ENCODE results near the gene TMEM98.
"Not testable (repeated sequence)": the region's sequence is repeated elsewhere in the genome, so short reads cannot be mapped to it uniquely, and the experiment has no call there.

The TMEM98 gene

DNA sequence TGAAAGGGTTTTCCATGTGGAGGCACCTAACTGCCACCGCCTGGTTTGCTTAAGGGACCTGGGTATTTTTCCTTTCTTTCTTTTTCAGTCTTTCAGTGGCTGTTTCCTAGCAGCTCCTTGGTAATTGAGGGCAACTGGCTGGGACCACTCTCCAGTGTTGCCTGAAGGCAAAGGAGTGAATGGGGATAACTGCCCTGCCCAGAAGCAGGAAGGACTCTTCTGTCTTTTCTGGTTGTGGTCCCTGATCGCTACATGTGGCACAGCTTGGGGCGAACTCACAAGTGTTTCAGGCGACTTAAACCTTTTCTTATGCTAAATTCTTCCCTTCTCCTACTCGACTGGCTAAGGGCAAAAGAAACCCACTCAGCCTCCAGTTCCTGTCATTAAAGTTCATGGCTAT lies 10.1 kb upstream of the TMEM98 start:
- no peak overlapping the region for H3K9ac ChIP-seq (ENCODE audit: low read depth, low read length, poor library complexity, severe bottlenecking)
- H3K4me2 ChIP-seq (ENCODE audit: low read depth, low read length, poor library complexity, severe bottlenecking): no peak overlapping the region
- no peak for TF ChIP-seq EZH2phosphoT487 (IDR thresholded peaks at IDR 0.05; ENCODE audit: borderline replicate concordance)
- TF ChIP-seq, protein P1, sequence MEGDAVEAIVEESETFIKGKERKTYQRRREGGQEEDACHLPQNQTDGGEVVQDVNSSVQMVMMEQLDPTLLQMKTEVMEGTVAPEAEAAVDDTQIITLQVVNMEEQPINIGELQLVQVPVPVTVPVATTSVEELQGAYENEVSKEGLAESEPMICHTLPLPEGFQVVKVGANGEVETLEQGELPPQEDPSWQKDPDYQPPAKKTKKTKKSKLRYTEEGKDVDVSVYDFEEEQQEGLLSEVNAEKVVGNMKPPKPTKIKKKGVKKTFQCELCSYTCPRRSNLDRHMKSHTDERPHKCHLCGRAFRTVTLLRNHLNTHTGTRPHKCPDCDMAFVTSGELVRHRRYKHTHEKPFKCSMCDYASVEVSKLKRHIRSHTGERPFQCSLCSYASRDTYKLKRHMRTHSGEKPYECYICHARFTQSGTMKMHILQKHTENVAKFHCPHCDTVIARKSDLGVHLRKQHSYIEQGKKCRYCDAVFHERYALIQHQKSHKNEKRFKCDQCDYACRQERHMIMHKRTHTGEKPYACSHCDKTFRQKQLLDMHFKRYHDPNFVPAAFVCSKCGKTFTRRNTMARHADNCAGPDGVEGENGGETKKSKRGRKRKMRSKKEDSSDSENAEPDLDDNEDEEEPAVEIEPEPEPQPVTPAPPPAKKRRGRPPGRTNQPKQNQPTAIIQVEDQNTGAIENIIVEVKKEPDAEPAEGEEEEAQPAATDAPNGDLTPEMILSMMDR (conservative IDR thresholded peaks at IDR 0.05; ENCODE audit: low read length): no peak
- H3K4me3 ChIP-seq (ENCODE audit: low read length, poor library complexity, severe bottlenecking): no peak overlapping the region
- H3K9me3 ChIP-seq (ENCODE audit: insufficient read depth, low read depth, low read length): no peaks in the 10 kb centered on the region
- H3F3A ChIP-seq (ENCODE audit: low read depth): no peaks in the 10 kb centered on the region
- H3K4me1 ChIP-seq (ENCODE audit: insufficient read depth, low read length, poor library complexity, severe bottlenecking): no peaks in the 10 kb centered on the region
- no peaks in the 10 kb centered on the region for H3K27me3 ChIP-seq (ENCODE audit: insufficient read depth, low read length, poor library complexity, severe bottlenecking)
- H3K9me2 ChIP-seq (replicated peaks; ENCODE audit: low read depth, low read length): no peaks in the 10 kb centered on the region
- no peaks in the 10 kb centered on the region for H4K20me1 ChIP-seq (ENCODE audit: insufficient read depth, low read length, poor library complexity, severe bottlenecking)
- no peak overlapping the region for H2AFZ ChIP-seq (ENCODE audit: low read length)
- no peaks in the 10 kb centered on the region for H3K79me2 ChIP-seq (ENCODE audit: insufficient read depth, low read length)
- no peaks in the 10 kb centered on the region for H3K36me3 ChIP-seq (ENCODE audit: insufficient read depth, low read length)

DNA sequence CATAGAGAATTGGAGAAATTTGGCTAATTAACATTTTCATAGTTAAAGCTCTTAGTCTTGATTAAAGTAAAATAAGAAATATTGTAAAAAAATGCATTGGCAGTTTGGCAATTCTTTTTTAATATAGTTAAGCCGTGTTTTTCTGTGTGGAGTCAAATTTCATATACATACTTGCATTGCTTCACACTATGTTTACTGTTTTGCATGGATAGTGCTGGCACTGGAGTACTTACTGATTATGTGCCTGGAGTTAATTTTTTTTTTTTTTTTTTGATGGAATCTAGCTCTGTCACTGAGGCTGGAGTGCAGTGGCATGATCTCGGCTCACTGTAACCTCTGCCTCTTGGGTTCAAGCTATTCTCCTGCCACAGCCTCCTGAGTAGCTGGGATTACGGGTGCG lies 8.1 kb upstream of the TMEM98 start:
- not testable (repeated sequence) for H4K20me1 ChIP-seq (ENCODE audit: insufficient read depth, low read length, poor library complexity, severe bottlenecking); H3K79me2 ChIP-seq (ENCODE audit: insufficient read depth, low read length); H3K36me3 ChIP-seq (ENCODE audit: insufficient read depth, low read length); H3K4me2 ChIP-seq (ENCODE audit: low read depth, low read length, poor library complexity, severe bottlenecking); H3K4me3 ChIP-seq (ENCODE audit: low read length, poor library complexity, severe bottlenecking); H3K27me3 ChIP-seq (ENCODE audit: insufficient read depth, low read length, poor library complexity, severe bottlenecking); H2AFZ ChIP-seq (ENCODE audit: low read length); H3K9me2 ChIP-seq (replicated peaks; ENCODE audit: low read depth, low read length); H3F3A ChIP-seq (ENCODE audit: low read depth); H3K9me3 ChIP-seq (ENCODE audit: insufficient read depth, low read depth, low read length); H3K4me1 ChIP-seq (ENCODE audit: insufficient read depth, low read length, poor library complexity, severe bottlenecking); H3K9ac ChIP-seq (ENCODE audit: low read depth, low read length, poor library complexity, severe bottlenecking)

DNA sequence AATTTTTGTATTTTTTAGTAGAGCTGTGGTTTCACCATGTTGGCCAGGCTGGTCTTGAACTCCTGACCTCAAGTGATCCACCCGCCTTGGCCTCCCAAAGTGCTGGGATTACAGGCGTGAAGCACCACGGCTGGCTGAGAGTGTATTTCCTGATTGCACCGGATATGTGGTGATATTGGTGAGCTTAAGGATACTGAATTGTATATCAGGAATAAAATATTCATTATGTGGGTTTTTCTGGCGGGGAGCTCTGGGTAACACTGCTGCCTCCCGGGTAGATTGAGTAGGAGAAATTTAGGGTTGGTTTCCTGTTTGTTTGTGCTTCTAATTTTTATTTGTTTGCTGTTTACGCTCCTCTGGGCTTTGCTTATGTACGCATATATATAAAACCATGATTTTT lies 7.7 kb upstream of the TMEM98 start:
- no peaks in the 10 kb centered on the region for H3K79me2 ChIP-seq (ENCODE audit: insufficient read depth, low read length)
- no peak overlapping the region for H2AFZ ChIP-seq (ENCODE audit: low read length)
- no peaks in the 10 kb centered on the region for H3F3A ChIP-seq (ENCODE audit: low read depth)
- H3K9ac ChIP-seq (ENCODE audit: low read depth, low read length, poor library complexity, severe bottlenecking): no peak overlapping the region
- H3K27me3 ChIP-seq (ENCODE audit: insufficient read depth, low read length, poor library complexity, severe bottlenecking): no peaks in the 10 kb centered on the region
- H4K20me1 ChIP-seq (ENCODE audit: insufficient read depth, low read length, poor library complexity, severe bottlenecking): no peaks in the 10 kb centered on the region
- no peaks in the 10 kb centered on the region for H3K4me1 ChIP-seq (ENCODE audit: insufficient read depth, low read length, poor library complexity, severe bottlenecking)
- H3K9me3 ChIP-seq (ENCODE audit: insufficient read depth, low read depth, low read length): no peaks in the 10 kb centered on the region
- no peak overlapping the region for H3K4me2 ChIP-seq (ENCODE audit: low read depth, low read length, poor library complexity, severe bottlenecking)
- H3K4me3 ChIP-seq (ENCODE audit: low read length, poor library complexity, severe bottlenecking): no peak overlapping the region
- no peaks in the 10 kb centered on the region for H3K9me2 ChIP-seq (replicated peaks; ENCODE audit: low read depth, low read length)
- no peaks in the 10 kb centered on the region for H3K36me3 ChIP-seq (ENCODE audit: insufficient read depth, low read length)
- no peak for TF ChIP-seq EZH2phosphoT487 (IDR thresholded peaks at IDR 0.05; ENCODE audit: borderline replicate concordance)
- TF ChIP-seq, protein P1 (conservative IDR thresholded peaks at IDR 0.05; ENCODE audit: low read length): no peak

DNA sequence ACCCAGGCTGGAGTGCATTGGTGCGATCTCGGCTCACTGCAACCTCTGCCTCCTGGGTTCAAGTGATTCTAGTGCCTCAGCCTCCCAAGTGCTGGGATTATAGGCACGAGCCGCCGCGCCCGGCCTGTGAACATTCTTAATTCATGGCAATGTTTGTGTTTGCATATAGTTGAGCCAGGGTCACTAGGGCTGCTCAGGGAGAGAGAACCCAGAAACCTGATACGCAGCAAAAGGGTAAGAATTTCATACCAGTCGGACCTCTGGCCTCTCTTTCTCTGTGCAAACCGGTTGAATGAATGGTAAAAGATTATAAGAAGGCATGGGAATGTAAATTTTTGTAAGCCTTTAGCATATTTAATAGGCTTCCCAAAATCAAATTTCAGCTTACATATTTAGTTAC lies 6.9 kb upstream of the TMEM98 start:
- Histone ChIP-seq H3K9me3 (ENCODE audit: insufficient read depth, low read depth, low read length) (no peaks in the 10 kb centered on the region), H4K20me1 (ENCODE audit: insufficient read depth, low read length, poor library complexity, severe bottlenecking) (no peaks in the 10 kb centered on the region), H3K4me1 (ENCODE audit: insufficient read depth, low read length, poor library complexity, severe bottlenecking) (no peaks in the 10 kb centered on the region), H2AFZ (ENCODE audit: low read length) (no peak overlapping the region), H3K36me3 (ENCODE audit: insufficient read depth, low read length) (no peaks in the 10 kb centered on the region), H3K27me3 (ENCODE audit: insufficient read depth, low read length, poor library complexity, severe bottlenecking) (no peaks in the 10 kb centered on the region), H3K9me2 (replicated peaks; ENCODE audit: low read depth, low read length) (no peaks in the 10 kb centered on the region), H3K4me3 (ENCODE audit: low read length, poor library complexity, severe bottlenecking) (no peak overlapping the region), H3K4me2 (ENCODE audit: low read depth, low read length, poor library complexity, severe bottlenecking) (no peak overlapping the region), H3K9ac (ENCODE audit: low read depth, low read length, poor library complexity, severe bottlenecking) (no peak overlapping the region), H3F3A (ENCODE audit: low read depth) (no peaks in the 10 kb centered on the region), H3K79me2 (ENCODE audit: insufficient read depth, low read length) (no peaks in the 10 kb centered on the region)
- no peak for TF ChIP-seq EZH2phosphoT487 (IDR thresholded peaks at IDR 0.05; ENCODE audit: borderline replicate concordance)
- TF ChIP-seq, protein P1 (conservative IDR thresholded peaks at IDR 0.05; ENCODE audit: low read length): no peak

DNA sequence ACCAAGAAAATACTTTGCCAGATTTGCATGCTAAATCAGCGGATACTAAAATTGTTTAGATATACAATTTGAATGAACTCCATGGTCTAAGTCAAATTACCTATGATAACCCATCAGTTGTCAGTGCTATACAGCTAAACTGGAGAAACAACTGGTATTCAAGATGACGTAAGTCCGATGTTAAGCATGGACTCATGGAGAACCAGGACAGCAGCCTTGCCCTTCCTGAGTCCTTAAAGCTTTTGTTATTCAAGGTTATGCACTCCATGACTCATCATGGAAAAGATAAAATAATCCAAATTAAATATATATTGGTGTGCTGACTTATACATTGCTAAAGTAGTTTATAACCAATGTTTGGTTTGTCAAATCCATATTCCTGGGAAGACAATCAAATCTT lies 4.0 kb upstream of the TMEM98 start:
- not testable (repeated sequence) for H3K4me1 ChIP-seq (ENCODE audit: insufficient read depth, low read length, poor library complexity, severe bottlenecking); H3K4me3 ChIP-seq (ENCODE audit: low read length, poor library complexity, severe bottlenecking); H3K79me2 ChIP-seq (ENCODE audit: insufficient read depth, low read length); H3K36me3 ChIP-seq (ENCODE audit: insufficient read depth, low read length); H3K4me2 ChIP-seq (ENCODE audit: low read depth, low read length, poor library complexity, severe bottlenecking); H4K20me1 ChIP-seq (ENCODE audit: insufficient read depth, low read length, poor library complexity, severe bottlenecking); H3K9me2 ChIP-seq (replicated peaks; ENCODE audit: low read depth, low read length); H3K9ac ChIP-seq (ENCODE audit: low read depth, low read length, poor library complexity, severe bottlenecking); H2AFZ ChIP-seq (ENCODE audit: low read length); H3F3A ChIP-seq (ENCODE audit: low read depth); H3K27me3 ChIP-seq (ENCODE audit: insufficient read depth, low read length, poor library complexity, severe bottlenecking); H3K9me3 ChIP-seq (ENCODE audit: insufficient read depth, low read depth, low read length)

Measured in Loucy (cell line).